Panc1 (cell line): Measurements from ENCODE around the gene TRPM7.

Experiments used
- POLR2AphosphoS5 ChIP-seq: IDR thresholded peaks from 2 replicates; pipeline ENCODE4 v1.6.1; 2012; ENCODE audit warnings: mild to moderate bottlenecking, low read depth, low read length, moderate library complexity
- TF ChIP-seq, protein P1 (sequence below): fragments of 450-650 bp; IDR thresholded peaks from 2 replicates; pipeline ENCODE4 v1.5.1; 2017; ENCODE audit warnings: mild to moderate bottlenecking

DNA sequence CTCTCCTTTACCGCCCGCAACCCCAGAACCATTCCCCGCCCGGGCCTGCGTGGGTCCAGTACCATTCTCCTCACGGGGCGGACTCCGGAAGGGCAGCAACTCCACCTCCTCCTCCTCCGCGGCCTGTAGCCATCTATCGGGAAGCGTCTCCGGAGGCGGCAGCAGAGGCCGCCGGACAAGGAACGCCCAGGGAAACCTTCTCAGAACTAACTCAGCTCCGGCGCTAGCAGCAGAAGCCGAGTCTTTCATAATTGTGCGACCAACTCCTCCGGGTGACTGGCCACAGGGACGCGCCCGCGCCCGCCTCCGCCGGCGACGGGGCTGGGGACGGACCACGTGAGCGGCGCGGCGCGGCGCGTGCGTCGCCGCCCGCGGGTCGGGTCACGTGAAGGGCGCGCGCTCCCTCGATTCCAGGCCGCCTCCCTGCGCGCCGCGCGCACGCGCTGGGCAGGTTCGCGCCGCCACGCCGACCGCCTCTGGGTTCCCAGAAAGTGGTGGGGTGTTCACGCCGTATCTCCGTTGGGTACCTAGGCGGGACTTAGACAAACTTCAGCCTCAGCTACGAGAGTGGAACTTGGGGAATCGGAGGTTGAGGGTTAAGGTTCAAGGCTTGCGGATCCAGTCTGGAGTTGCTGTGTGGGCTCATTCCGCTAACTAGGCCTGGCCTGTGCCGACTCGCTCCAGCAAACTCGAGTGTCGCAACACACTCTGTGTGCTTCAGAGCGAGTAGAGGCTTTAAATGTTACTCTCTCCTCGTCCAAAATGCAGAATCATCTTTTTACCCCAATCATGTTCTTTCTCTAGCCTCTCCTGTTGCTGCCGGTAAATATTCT lies at the start of gene TRPM7:
- TF ChIP-seq, protein P1, sequence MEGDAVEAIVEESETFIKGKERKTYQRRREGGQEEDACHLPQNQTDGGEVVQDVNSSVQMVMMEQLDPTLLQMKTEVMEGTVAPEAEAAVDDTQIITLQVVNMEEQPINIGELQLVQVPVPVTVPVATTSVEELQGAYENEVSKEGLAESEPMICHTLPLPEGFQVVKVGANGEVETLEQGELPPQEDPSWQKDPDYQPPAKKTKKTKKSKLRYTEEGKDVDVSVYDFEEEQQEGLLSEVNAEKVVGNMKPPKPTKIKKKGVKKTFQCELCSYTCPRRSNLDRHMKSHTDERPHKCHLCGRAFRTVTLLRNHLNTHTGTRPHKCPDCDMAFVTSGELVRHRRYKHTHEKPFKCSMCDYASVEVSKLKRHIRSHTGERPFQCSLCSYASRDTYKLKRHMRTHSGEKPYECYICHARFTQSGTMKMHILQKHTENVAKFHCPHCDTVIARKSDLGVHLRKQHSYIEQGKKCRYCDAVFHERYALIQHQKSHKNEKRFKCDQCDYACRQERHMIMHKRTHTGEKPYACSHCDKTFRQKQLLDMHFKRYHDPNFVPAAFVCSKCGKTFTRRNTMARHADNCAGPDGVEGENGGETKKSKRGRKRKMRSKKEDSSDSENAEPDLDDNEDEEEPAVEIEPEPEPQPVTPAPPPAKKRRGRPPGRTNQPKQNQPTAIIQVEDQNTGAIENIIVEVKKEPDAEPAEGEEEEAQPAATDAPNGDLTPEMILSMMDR, result no peak
- TF ChIP-seq POLR2AphosphoS5, result peak; percentile 90
